B cell (primary cell): ENCODE data around the gene KLHDC8A.

Source experiments
- EZH2 ChIP-seq: IDR thresholded peaks from 2 replicates; pipeline ENCODE4 v1.6.1; 2012; ENCODE audit warnings: borderline replicate concordance, low read depth, mild to moderate bottlenecking, moderate library complexity, low read length; ENCODE audit not compliant: insufficient read depth, poor library complexity, severe bottlenecking
- TF ChIP-seq, protein P1 (sequence below): fragments of 200-600 bp; IDR thresholded peaks from one replicate; pipeline ENCODE4 v1.8.0; 2022; ENCODE audit warnings: antibody characterized with exemption, mild to moderate bottlenecking

DNA sequence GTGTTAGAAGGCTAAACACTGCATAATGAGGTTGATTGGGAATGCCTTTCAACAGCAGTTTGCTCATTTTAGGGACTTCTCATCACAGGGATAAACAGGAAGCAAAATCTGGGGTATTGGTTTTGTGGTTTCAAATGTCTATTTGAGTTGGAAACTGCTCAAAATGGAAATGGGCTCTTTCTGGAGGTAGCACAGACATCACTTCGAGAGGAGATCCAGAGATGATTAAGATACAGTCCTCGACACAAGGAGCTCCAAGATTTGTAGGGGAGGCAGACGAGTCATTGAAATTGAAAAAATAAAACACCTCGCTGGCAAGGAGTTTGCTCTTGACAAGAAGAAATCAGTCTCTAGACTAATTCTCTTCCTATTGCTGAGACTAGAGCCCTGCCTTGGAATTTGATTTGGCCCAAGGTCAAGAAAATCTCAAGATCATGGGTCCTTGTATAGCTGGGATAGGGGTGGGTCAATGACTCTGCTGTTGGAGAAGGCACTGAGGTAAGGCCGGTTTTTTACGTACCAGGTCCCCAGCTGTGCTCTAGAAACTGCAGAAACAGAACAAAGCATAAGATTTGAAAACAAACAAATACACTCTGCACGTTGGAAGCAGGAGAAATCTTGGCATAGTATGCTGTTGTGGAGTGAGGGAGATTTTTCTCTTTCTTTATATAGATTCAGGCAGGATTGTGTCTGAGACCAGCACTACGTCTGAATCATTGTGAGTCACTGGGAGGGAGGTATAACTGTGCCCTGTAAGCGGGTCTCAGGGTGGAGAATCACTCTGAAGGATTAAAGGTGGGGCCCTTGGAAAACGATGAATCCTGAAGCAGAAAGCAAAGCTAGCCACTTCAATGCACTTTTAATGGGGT, 17.7 kb upstream of the KLHDC8A start:
- TF ChIP-seq, protein P1, sequence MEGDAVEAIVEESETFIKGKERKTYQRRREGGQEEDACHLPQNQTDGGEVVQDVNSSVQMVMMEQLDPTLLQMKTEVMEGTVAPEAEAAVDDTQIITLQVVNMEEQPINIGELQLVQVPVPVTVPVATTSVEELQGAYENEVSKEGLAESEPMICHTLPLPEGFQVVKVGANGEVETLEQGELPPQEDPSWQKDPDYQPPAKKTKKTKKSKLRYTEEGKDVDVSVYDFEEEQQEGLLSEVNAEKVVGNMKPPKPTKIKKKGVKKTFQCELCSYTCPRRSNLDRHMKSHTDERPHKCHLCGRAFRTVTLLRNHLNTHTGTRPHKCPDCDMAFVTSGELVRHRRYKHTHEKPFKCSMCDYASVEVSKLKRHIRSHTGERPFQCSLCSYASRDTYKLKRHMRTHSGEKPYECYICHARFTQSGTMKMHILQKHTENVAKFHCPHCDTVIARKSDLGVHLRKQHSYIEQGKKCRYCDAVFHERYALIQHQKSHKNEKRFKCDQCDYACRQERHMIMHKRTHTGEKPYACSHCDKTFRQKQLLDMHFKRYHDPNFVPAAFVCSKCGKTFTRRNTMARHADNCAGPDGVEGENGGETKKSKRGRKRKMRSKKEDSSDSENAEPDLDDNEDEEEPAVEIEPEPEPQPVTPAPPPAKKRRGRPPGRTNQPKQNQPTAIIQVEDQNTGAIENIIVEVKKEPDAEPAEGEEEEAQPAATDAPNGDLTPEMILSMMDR = no peak
- TF ChIP-seq EZH2 = no peak
